ENCODE data around the gene SRCAP. TPM values are rescaled to one million over a fixed set of nuclear protein-coding genes. Genes with fewer than 3 reads are reported as not detected.

Gene SRCAP
- polyA plus RNA-seq, 1 of the 3 experiments (the other 2 are of a cell fraction): 5.6 TPM

GRCh38 chr16:30764816-30765465, 66.0 kb downstream of the SRCAP start:
- WGBS (ENCODE audit: low lambda C conversion rate): 100% methylated on average over 4 of the region's 12 CpGs
- H3K27ac ChIP-seq (ENCODE audit: low read depth in 2 of 2, low read length in 1 of 2): no peak overlapping the region; a peak in 1 of 4 replicates
- peaks cover 7% of the 10 kb centered on the region for H3F3A ChIP-seq (replicated peaks; ENCODE audit: insufficient read depth)
- no peak overlapping the region for H3K4me2 ChIP-seq
- no peak overlapping the region for H2AFZ ChIP-seq (ENCODE audit: low read depth)
- H3K36me3 ChIP-seq (replicated peaks in 1 of 2; ENCODE audit: control insufficient read depth in 1 of 2, insufficient read depth in 2 of 2, low read length in 1 of 2): peaks cover 40 to 68% of the 10 kb centered on the region in 2 experiments
- no peaks in the 10 kb centered on the region for H3K9me2 ChIP-seq
- TF ChIP-seq EZH2phosphoT487 (IDR thresholded peaks at IDR 0.05; ENCODE audit: borderline replicate concordance, low read depth) (no peak), YY1 (IDR thresholded peaks at IDR 0.05; ENCODE audit: low read depth) (no peak), MAX (IDR thresholded peaks at IDR 0.05; ENCODE audit: low read depth) (no peak), JUND (IDR thresholded peaks at IDR 0.05) (no peak), CTCF (IDR thresholded peaks at IDR 0.05) (no peak), MXI1 (IDR thresholded peaks at IDR 0.05; ENCODE audit: low read depth, low read length) (no peak), USF1 (IDR thresholded peaks at IDR 0.05; ENCODE audit: borderline replicate concordance, low read depth) (no peak), TAF1 (IDR thresholded peaks at IDR 0.05; ENCODE audit: borderline replicate concordance, low read depth, low read length) (no peak), FOXM1 (IDR thresholded peaks at IDR 0.05; ENCODE audit: low read depth) (no peak)
- H3K9me3 ChIP-seq: no peaks in the 10 kb centered on the region
- POLR2A ChIA-PET: interaction anchor here (1.0 to 1.3 kb wide), 2 partner anchors 13 to 17 kb away, joined by 3 read pairs; partner anchors contain the start of gene PHKG2
- no peak overlapping the region for H3K4me3 ChIP-seq (ENCODE audit: low read depth in 2 of 2, low read length in 1 of 2)
- H3K27me3 ChIP-seq (ENCODE audit: insufficient read depth): no peaks in the 10 kb centered on the region
- no peak for DNase-seq
- CTCF ChIA-PET: interaction anchor here (1.3 kb wide), 1 partner anchor 10 kb away, joined by 3 read pairs; no protein-coding TSS in a partner anchor
- H4K20me1 ChIP-seq (ENCODE audit: insufficient read depth): no peaks in the 10 kb centered on the region
- no peak overlapping the region for H3K9ac ChIP-seq
- peaks cover 49% of the 10 kb centered on the region for H3K79me2 ChIP-seq (ENCODE audit: insufficient read depth)
- peaks cover 15 to 26% of the 10 kb centered on the region in 2 experiments for H3K4me1 ChIP-seq (ENCODE audit: control insufficient read depth in 1 of 2, insufficient read depth in 2 of 2, low read depth in 1 of 2, low read length in 1 of 2)

GRCh38 chr16:30766206-30766932, 67.4 kb downstream of the SRCAP start:
- Histone ChIP-seq H3K27me3 (ENCODE audit: insufficient read depth) (no peaks in the 10 kb centered on the region), H3F3A (replicated peaks; ENCODE audit: insufficient read depth) (peaks cover 5% of the 10 kb centered on the region), H2AFZ (ENCODE audit: low read depth) (no peak overlapping the region), H3K4me3 (ENCODE audit: low read depth in 2 of 2, low read length in 1 of 2) (no peak overlapping the region), H3K9me3 (no peaks in the 10 kb centered on the region), H3K27ac (ENCODE audit: low read depth in 2 of 2, low read length in 1 of 2) (no peak overlapping the region), H3K9me2 (no peaks in the 10 kb centered on the region), H3K4me1 (ENCODE audit: control insufficient read depth in 1 of 2, insufficient read depth in 2 of 2, low read depth in 1 of 2, low read length in 1 of 2) (peaks cover 8 to 14% of the 10 kb centered on the region in 2 experiments; a peak in 3 of 4 replicates), H3K79me2 (ENCODE audit: insufficient read depth) (peaks cover 36% of the 10 kb centered on the region), H3K9ac (no peak overlapping the region), H3K36me3 (replicated peaks in 1 of 2; ENCODE audit: control insufficient read depth in 1 of 2, insufficient read depth in 2 of 2, low read length in 1 of 2) (peaks cover 50 to 73% of the 10 kb centered on the region in 2 experiments), H3K4me2 (no peak overlapping the region), H4K20me1 (ENCODE audit: insufficient read depth) (no peaks in the 10 kb centered on the region)
- DNase-seq: no peak
- CTCF ChIA-PET: no interaction called here
- POLR2A ChIA-PET: interaction anchor here (1.3 kb wide), 1 partner anchor 19 kb away, joined by 3 read pairs; the partner anchor contains the start of gene PHKG2
- WGBS (ENCODE audit: low lambda C conversion rate): 96% methylated on average over 22 of the region's 29 CpGs
- TF ChIP-seq CHD2 (IDR thresholded peaks at IDR 0.05; ENCODE audit: low read length, partially characterized antibody) (no peak), RAD21 (IDR thresholded peaks at IDR 0.05; ENCODE audit: low read length) (no peak), TCF12 (IDR thresholded peaks at IDR 0.05) (no peak), GABPA (IDR thresholded peaks at IDR 0.05; ENCODE audit: low read depth) (no peak), GATA2 (CRISPR knock-in tag; IDR thresholded peaks at IDR 0.05) (no peak), USF1 (IDR thresholded peaks at IDR 0.05; ENCODE audit: borderline replicate concordance, low read depth) (no peak), PBX3 (IDR thresholded peaks at IDR 0.05) (no peak), FOXM1 (IDR thresholded peaks at IDR 0.05; ENCODE audit: low read depth) (no peak), MAX (IDR thresholded peaks at IDR 0.05; ENCODE audit: low read depth) (no peak), RFX5 (IDR thresholded peaks at IDR 0.05; ENCODE audit: low read length) (no peak), NRF1 (IDR thresholded peaks at IDR 0.05; ENCODE audit: low read depth, low read length) (no peak), JUND (IDR thresholded peaks at IDR 0.05) (no peak), USF2 (IDR thresholded peaks at IDR 0.05; ENCODE audit: borderline replicate concordance, low read depth, low read length) (no peak), TEAD4 (IDR thresholded peaks at IDR 0.05; ENCODE audit: borderline replicate concordance, insufficient read depth) (no peak), POLR2AphosphoS5 (IDR thresholded peaks at IDR 0.05; ENCODE audit: low read depth, low read length) (no peak)
